ENCODE data around the gene RAB36. TPM values are rescaled to one million over a fixed set of nuclear protein-coding genes. Genes with fewer than 3 reads are reported as not detected.

Gene RAB36
- total RNA-seq, 4 donors from 2014 or later = 1.0 to 2.5 (median 1.7) TPM; not detected in 1

DNA sequence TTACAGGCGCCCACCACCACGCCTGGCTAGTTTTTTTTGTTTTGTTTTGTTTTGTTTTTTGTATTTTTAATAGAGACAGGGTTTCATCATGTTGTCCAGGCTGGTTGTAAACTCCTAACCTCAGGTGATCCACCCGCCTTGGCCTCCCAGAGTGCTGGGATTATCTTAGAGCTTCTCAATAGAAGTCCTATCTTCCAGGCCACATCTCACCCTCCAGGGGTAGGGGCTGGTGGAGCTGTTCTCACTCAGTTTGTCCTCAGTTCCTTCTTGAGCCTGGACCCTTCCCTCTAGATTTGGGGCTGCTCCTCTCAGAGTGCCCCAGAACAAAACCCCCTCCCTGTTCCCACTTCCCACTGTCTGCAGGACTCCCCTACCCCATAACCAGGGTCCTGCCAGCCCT, 66.3 kb downstream of the RAB36 start:
- Histone ChIP-seq H3K27me3 (no peaks in the 10 kb centered on the region), H3K4me3 (no peak overlapping the region), H3K4me1 (peaks cover 0 to 11% (median 0%) of the 10 kb centered on the region in 4 donors), H3K36me3 (no peaks in the 10 kb centered on the region), H3K9me3 (no peaks in the 10 kb centered on the region), H3K27ac (no peak overlapping the region)
- TF ChIP-seq POLR2A (IDR thresholded peaks at IDR 0.05) = no peak
- TF ChIP-seq, protein P1, sequence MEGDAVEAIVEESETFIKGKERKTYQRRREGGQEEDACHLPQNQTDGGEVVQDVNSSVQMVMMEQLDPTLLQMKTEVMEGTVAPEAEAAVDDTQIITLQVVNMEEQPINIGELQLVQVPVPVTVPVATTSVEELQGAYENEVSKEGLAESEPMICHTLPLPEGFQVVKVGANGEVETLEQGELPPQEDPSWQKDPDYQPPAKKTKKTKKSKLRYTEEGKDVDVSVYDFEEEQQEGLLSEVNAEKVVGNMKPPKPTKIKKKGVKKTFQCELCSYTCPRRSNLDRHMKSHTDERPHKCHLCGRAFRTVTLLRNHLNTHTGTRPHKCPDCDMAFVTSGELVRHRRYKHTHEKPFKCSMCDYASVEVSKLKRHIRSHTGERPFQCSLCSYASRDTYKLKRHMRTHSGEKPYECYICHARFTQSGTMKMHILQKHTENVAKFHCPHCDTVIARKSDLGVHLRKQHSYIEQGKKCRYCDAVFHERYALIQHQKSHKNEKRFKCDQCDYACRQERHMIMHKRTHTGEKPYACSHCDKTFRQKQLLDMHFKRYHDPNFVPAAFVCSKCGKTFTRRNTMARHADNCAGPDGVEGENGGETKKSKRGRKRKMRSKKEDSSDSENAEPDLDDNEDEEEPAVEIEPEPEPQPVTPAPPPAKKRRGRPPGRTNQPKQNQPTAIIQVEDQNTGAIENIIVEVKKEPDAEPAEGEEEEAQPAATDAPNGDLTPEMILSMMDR (IDR thresholded peaks at IDR 0.05) = no peak
- DNase-seq = no peak

DNA sequence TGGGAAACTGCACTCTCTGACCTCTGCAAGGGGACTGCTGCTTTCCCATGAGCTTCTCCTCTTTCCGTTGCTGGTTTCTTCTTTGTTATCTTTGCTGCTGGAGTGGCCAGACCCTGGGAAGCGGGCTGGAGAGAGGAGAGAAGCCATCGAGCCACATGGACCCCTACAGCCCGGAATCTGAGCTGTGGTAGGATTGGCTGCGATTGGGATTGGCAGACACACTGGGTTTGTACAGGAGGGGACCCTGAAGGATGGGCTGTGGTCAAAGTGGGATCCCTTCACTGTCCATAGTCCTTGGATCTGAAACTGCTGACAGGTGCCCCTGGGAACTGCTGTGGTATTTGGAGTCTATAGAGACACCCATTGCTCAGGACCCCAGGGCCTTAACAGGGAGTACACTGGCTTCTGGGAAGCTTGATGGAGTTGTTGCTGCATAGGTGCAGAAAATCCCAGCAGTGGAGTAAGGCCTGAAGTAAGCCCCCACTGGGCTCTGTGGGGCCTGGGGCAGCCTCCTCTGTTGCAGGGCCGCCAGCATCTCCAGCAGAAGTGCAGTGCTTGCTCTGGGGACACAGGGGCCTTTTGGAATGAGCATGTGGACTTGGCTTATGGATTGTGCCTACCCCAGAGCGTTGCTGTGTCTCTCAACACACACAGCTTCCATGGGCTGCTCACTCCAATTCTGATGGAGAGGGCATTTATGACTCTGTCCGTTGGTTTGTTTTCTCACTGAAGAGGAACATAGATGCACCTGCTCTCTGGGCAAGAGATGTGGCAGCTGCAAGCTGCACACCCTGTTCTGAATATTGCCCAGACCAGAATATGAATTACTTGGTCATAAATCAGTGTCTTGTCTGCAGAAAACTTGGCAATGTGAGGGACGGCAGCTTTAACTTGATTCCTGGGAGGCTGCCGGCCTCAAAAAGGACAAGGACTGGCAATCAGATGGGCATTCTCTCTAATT, 67.1 kb downstream of the RAB36 start:
- Histone ChIP-seq H3K27ac (no peak overlapping the region), H3K36me3 (no peaks in the 10 kb centered on the region), H3K4me1 (peaks cover 0 to 11% (median 0%) of the 10 kb centered on the region in 4 donors), H3K9me3 (no peaks in the 10 kb centered on the region), H3K27me3 (no peaks in the 10 kb centered on the region), H3K4me3 (no peak overlapping the region)
- TF ChIP-seq, protein P1 (IDR thresholded peaks at IDR 0.05) = no peak
- no peak for TF ChIP-seq POLR2A (IDR thresholded peaks at IDR 0.05)
- DNase-seq = peak in 1 of 3 donors; percentile 33

DNA sequence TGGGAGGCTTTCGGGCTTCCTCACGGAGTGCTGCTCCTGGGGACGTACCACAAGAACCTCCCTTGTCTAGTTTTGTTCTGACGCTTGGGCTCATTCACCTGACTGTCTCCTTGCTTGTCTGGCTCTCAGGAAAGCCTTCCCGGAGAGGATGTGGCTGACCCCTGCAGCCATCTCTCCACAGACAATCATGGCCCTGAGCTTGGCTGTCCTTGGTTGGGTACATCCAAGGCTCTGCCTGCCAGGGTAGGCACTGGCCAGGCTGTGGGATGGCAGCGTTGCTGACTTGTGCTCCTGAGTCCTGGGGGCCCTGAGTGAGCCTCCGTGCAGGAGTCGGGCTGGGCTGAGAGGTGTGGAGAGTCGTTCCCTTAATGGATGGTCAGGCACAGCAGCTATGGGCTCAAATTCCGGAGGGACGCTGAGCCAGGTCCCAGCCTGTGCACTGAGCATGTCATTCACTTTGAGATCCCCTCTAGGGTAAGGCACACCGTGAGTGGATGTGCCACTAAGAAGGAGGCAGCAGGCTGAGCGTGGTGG, 67.8 kb downstream of the RAB36 start:
- H3K36me3 ChIP-seq = no peaks in the 10 kb centered on the region
- peak in 1 of 3 donors; percentile 21 for DNase-seq
- no peaks in the 10 kb centered on the region for H3K9me3 ChIP-seq
- no peaks in the 10 kb centered on the region for H3K27me3 ChIP-seq
- H3K4me1 ChIP-seq = peaks cover 0 to 19% (median 0%) of the 10 kb centered on the region in 4 donors
- H3K27ac ChIP-seq = no peak overlapping the region
- no peak overlapping the region for H3K4me3 ChIP-seq
- TF ChIP-seq, protein P1 (IDR thresholded peaks at IDR 0.05) = no peak
- no peak for TF ChIP-seq POLR2A (IDR thresholded peaks at IDR 0.05)

DNA sequence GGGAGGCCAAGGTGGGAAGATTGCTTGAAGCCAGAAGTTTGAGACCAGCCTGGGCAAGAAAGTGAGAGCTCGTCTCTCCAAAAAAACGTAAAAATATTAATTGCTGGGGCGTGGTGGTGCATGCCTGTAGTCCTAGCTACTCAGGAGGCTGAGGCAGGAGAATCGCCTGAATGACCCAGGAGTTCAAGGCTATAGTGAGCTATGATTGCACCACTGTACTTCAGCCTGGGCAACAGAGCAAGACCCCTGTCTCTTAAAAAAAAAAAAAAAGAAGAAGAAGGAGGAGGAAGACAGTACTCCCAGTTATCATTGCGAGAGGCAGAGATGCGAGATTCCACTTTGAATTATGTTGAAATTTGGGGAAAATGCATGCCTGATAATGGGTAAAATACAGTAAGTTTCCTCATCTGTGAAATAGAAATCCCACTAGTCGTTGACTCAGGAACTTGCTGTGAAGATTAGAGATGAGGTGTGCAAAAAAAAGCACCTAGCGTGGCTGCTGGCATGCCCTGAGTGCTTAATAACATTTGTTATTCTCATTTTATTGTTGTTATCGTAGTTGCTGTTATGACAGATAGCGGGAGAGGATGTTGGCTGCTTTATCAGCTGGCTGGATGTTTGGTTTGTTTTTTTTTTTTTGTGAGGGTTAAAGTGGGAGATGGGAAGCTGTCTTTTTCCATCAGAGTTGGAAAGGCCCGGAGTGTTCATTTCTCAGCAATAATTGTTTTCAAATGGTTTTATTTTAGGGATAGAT, 68.5 kb downstream of the RAB36 start:
- Histone ChIP-seq H3K36me3 (no peaks in the 10 kb centered on the region), H3K4me3 (no peak overlapping the region), H3K9me3 (no peaks in the 10 kb centered on the region), H3K4me1 (peaks cover 0 to 25% (median 4%) of the 10 kb centered on the region in 4 donors), H3K27ac (no peak overlapping the region), H3K27me3 (no peaks in the 10 kb centered on the region)
- DNase-seq = no peak
- TF ChIP-seq, protein P1 (IDR thresholded peaks at IDR 0.05) = no peak
- TF ChIP-seq POLR2A (IDR thresholded peaks at IDR 0.05) = no peak

Small RNA genes within 50 kb of the gene (small RNA-seq; reads per million reads assigned to genes)
- 0 reads per million in 2 donors for gene BCRP8
- 0 reads per million in 2 donors for gene RF00017
- 0 reads per million in 2 donors for gene RF00066

Other genes starting within 250 kb of the RAB36 start
- 1 to 10 TPM in 2 of 4 donors, under 1 TPM in 2; 0.35 to 3.5 (median 1.9) TPM for gene GNAZ, start 75.0 kb upstream of the RAB36 start, total RNA-seq
- gene RSPH14, start 3.5 kb upstream of the RAB36 start, total RNA-seq = not detected
- 10 to 100 TPM; 55.8 to 86.9 (median 66.1) TPM for gene BCR, start 35.0 kb downstream of the RAB36 start, total RNA-seq